ENCODE data around the gene FOXO3B.
"Not testable (repeated sequence)": the region's sequence is repeated elsewhere in the genome, so short reads cannot be mapped to it uniquely, and the experiment has no call there.

The FOXO3B gene

DNA sequence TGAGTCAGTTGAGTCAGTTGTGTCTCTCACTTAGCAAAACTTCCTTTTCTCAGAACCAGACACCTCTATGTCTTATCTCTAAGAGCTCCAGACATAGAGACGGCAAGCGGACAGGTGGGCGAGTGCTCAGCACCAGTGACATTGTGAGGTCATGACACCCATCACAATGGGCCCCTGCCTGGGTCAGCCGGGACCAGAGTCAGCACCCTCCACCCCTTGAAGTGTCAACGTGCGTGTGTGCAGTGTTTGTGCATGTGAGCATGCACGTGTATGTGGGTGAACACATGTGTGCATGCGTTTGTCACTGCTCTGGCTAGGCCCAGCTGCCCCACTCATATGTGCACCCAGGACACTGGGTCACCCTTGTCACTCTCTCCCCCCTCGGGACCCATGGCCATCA, 37.8 kb downstream of the FOXO3B start, which contains the start of gene TBC1D28:
Gene TBC1D28 (minus strand): TSS at position 101 of the 400 bp plus-strand sequence. CDS start 3,039 bp downstream, outside the sequence.
- DNase-seq, result not testable (repeated sequence)

DNA sequence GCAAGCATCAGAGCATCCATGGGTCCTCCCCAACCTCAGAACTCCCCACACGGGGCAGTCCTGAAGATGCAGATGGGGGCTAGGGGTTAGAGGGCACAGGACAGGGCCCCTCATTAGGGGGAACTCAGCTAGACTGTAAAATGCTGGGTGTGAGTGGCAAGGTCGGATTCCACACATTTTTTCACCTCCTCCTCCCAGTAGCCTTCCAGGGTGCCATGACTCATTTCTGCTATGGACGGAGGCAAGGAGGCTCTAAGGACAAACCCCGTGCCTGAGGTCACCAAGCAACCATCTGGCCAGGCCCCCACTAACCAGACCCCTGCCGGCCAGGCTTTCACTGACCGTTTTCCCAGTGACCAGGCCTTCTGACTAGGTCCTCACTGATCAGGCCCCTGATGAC, 39.0 kb downstream of the FOXO3B start:
- DNase-seq, result not testable (repeated sequence)

DNA sequence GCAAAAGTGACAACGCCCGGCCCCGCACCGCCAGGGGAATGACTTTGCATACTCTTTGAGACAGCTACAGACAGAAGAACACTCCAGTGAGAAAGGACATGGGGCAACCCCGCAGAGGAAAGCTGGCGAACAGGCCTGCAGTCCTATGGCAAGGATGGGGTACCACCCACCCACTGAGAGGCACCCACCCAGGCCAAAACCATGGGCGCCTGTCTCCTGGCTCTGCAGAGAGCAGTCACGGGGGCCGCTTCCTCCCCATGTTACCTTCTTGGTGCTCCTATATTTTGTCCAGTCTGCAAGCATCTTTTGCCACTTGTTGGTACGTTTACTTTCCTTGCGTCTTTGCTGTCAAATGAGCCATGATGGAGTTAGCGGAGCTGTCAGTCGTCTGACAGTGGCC, 43.8 kb downstream of the FOXO3B start:
- not testable (repeated sequence) for DNase-seq

DNA sequence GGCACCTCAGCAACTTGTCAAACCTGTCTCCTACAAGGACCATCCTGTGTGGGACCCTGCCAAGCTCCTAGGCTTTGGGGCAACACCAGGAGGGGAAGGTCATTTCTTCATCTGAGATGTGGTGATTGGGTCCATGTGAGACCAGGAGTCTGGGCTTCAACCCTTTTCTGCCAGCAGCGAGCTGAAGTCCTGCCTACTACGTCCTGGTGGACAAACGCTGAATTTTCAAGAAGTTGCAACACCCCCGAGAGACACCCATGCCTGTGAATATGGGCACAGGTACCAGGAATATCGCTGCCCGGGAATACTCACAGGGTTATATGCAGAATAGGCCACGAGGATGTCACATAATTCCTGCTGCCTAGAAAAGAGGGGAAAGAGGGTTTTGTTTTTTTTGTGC, 45.9 kb downstream of the FOXO3B start:
- DNase-seq, result not testable (repeated sequence)

DNA sequence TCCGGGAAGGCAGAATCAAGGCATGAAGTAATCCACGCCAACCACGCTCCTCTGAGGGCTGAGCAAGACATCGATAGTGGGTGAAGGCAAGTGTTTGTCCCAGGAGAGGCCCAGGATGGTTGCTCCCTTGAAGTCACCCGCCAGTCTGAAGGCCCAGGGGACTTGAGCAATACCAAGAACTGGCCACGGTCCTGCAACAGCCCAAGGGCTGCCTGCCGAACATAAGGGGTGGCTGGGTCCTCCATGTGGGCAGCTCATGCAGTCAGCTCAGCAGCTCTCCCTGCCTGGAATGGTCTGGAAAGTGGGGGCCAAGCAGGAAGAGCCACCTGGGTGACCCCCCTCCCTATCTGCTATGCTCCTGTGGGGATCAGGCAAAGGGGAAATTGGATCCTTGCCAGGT, 46.3 kb downstream of the FOXO3B start:
- not testable (repeated sequence) for DNase-seq

DNA sequence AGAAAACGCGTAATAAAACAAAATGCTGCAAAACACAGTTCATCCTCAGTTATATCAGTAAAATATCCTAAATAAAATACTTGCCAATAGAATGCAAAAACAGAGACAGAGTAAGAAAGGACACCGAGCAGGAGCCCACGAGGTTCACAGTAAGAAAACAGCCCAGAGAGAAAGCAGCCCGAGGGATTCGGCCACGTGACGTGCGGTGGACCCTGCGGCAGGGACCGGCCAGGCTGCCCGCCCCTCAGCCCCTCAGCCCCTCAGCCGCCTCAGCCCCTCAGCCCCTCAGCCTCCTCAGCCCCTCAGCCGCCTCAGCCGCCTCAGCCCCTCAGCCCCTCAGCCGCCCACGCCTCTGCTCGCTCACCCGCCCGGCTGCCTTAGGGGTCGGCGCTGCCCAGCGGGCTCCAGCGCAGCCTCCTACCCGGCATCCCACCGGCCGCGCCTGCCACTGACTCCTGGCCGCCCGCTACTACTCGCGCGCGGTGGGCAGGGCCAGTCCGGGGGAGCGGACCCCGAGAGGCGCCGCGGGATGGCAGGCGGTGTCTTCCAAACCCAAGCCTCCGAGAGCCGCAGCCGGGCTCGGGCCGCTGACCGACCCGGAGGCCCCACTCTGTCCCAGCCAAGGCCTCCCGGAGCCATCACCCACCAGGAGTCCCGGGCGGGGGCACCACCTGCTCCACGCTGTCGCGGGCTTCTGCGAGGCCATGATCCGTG, 47.4 kb downstream of the FOXO3B start:
- DNase-seq, result peak in 1 of 2 experiments; percentile 35
